ENCODE measurements around the gene ACOT12. TPM values are rescaled to one million over a fixed set of nuclear protein-coding genes. Genes with fewer than 3 reads are reported as not detected.

The ACOT12 gene
- total RNA-seq, 4 donors from 2014 or later, result 3.7 to 6.5 TPM; not detected in 2

DNA sequence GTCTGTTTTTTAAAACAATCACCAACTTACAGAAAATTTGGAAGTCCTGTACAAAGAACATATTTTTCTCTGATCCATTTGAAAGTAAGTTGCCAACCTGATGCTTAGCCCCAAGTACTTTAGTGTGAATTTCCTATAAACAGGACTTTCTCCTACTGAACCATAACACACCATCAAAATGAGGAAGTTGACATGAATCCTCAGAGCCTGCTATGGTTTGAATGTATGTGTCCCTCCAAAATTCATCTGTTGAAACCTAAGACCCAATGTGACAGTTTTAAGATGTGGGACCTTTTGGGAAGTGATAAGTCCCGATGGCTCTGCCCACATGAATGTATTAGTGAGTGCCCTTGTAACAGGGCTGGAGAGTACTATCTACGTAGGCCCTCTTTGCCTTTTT is 6.4 kb upstream of the ACOT12 start:
- Histone ChIP-seq H3K27me3 (no peaks in the 10 kb centered on the region), H3K9me3 (no peaks in the 10 kb centered on the region), H3K36me3 (no peaks in the 10 kb centered on the region), H3K4me3 (no peak overlapping the region), H3K27ac (no peak overlapping the region), H3K4me1 (no peaks in the 10 kb centered on the region)
- TF ChIP-seq POLR2A (IDR thresholded peaks at IDR 0.05), result no peak
- TF ChIP-seq, protein P1, sequence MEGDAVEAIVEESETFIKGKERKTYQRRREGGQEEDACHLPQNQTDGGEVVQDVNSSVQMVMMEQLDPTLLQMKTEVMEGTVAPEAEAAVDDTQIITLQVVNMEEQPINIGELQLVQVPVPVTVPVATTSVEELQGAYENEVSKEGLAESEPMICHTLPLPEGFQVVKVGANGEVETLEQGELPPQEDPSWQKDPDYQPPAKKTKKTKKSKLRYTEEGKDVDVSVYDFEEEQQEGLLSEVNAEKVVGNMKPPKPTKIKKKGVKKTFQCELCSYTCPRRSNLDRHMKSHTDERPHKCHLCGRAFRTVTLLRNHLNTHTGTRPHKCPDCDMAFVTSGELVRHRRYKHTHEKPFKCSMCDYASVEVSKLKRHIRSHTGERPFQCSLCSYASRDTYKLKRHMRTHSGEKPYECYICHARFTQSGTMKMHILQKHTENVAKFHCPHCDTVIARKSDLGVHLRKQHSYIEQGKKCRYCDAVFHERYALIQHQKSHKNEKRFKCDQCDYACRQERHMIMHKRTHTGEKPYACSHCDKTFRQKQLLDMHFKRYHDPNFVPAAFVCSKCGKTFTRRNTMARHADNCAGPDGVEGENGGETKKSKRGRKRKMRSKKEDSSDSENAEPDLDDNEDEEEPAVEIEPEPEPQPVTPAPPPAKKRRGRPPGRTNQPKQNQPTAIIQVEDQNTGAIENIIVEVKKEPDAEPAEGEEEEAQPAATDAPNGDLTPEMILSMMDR (IDR thresholded peaks at IDR 0.05), result no peak
- DNase-seq, result no peak

DNA sequence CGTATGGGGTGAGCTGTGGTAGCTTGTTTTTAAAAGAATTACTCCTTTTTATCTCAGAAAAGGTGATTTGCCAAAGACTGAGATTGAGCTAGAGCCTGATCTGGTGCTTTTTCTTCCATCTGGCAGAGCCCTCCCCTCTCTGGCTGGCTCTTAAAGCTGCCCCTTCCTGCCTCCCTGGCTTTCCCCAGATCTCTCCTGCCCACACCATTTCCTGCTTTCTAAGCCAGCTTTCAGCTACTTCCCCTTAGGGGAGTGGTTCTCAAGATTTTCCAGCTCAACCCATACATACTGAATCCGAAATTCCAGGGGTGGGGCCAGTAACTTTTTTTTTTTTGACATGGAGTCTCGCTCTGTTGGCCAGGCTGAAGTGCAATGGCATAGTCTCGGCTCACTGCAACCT is 4.8 kb upstream of the ACOT12 start:
- no peaks in the 10 kb centered on the region for H3K36me3 ChIP-seq
- H3K27ac ChIP-seq, result no peak overlapping the region
- H3K4me1 ChIP-seq, result peaks cover 0 to 7% (median 1%) of the 10 kb centered on the region in 4 donors
- H3K27me3 ChIP-seq, result peaks cover 0 to 1% of the 10 kb centered on the region in 2 donors
- no peak for TF ChIP-seq POLR2A (IDR thresholded peaks at IDR 0.05)
- TF ChIP-seq, protein P1 (IDR thresholded peaks at IDR 0.05), result no peak
- no peak for DNase-seq
- H3K4me3 ChIP-seq, result no peak overlapping the region
- no peaks in the 10 kb centered on the region for H3K9me3 ChIP-seq

DNA sequence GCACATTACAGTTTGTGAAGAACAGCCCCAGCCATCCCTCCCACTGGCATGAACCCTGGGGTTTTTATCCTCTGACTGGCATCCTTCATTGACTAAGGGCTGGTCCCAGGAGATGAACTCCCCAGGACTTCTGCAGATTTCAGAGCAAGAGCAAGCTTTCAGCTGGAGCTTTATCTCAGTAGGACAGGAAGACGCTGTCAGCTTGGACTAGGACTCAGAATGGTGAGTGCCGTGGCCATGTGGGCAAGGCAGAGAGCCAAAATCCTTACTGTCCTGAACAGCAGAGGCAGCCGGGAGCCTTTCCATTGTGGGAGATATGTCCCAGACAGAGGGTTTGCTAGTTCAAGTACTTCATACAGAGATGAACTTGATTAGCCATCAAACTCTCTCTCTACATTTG is 3.2 kb upstream of the ACOT12 start:
- no peak for TF ChIP-seq POLR2A (IDR thresholded peaks at IDR 0.05)
- TF ChIP-seq, protein P1 (IDR thresholded peaks at IDR 0.05), result no peak
- DNase-seq, result no peak
- Histone ChIP-seq H3K27me3 (peaks cover 0 to 3% of the 10 kb centered on the region in 2 donors), H3K4me1 (peaks cover 0 to 11% (median 3%) of the 10 kb centered on the region in 4 donors), H3K36me3 (no peaks in the 10 kb centered on the region), H3K27ac (no peak overlapping the region), H3K4me3 (no peak overlapping the region), H3K9me3 (no peaks in the 10 kb centered on the region)

DNA sequence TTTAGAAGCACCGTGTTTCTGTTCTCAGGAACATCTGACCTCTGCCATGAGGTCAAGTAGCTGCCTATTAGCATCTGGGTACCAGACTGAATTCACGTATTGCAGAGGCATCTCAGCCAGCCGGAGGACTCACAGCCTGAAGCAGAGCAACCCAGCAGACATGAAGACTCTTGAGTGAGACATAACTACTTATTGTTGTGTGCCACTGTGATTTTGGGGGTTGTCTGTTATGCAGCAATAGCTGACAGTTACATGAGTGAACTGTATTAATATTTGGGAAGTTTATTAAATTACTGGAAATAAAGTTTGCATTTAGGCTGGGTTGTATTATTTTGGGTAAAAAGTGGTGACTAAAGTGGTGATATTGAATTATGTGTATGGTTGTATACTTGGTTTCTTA is 1.3 kb upstream of the ACOT12 start:
- no peak overlapping the region for H3K27ac ChIP-seq
- TF ChIP-seq POLR2A (IDR thresholded peaks at IDR 0.05), result no peak
- TF ChIP-seq, protein P1 (IDR thresholded peaks at IDR 0.05), result no peak
- H3K36me3 ChIP-seq, result no peaks in the 10 kb centered on the region
- no peak for DNase-seq
- peaks cover 0 to 11% (median 3%) of the 10 kb centered on the region in 4 donors for H3K4me1 ChIP-seq
- no peak overlapping the region for H3K4me3 ChIP-seq
- H3K9me3 ChIP-seq, result no peaks in the 10 kb centered on the region
- peaks cover 0 to 3% of the 10 kb centered on the region in 2 donors for H3K27me3 ChIP-seq

DNA sequence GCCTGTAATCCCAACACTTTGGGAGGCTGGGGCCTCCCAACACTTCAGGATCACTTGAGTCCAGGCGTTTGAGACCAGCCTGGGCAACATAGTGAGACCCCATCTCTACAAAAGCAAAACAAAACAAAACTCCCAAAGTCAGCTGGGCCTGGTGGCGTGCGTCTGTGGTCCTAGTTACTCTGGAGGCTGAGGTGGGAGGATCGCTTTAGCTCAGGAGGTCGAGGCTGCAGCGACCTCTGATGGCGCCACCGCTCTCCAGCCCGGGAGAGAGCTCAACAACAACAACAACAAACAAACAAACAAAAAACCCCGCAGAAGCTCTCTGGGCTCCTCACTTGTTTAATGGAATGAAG is 528 bp downstream of the ACOT12 start:
- Histone ChIP-seq H3K9me3 (no peaks in the 10 kb centered on the region), H3K4me3 (peak overlapping the region; percentile 21 to 55 (median 38)), H3K36me3 (no peaks in the 10 kb centered on the region), H3K27me3 (peaks cover 0 to 3% of the 10 kb centered on the region in 2 donors), H3K4me1 (peaks cover 0 to 11% (median 3%) of the 10 kb centered on the region in 4 donors), H3K27ac (no peak overlapping the region)
- no peak for DNase-seq
- TF ChIP-seq POLR2A (IDR thresholded peaks at IDR 0.05), result no peak
- TF ChIP-seq, protein P1 (IDR thresholded peaks at IDR 0.05), result no peak

DNA sequence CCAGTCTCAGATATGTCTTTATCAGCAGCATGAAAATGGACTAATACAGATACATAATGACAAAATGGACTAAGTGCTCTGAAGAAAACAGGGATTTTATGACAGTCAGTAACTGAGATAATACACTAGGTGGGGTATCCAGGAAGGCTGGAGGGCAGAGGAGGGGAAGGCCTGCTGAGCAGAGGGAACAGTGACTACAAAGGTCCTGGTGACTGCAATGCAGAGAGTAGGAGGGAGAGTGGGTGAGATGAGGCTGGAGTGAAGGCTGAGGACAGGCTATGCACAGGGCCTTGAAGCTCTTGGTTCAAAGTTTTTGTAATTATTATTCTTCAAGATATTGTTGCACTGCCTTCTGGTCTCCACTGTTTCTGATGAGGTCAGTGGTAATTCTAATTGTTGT is 4.9 kb downstream of the ACOT12 start:
- Histone ChIP-seq H3K27me3 (peaks cover 0 to 3% of the 10 kb centered on the region in 2 donors), H3K4me3 (no peak overlapping the region), H3K4me1 (peaks cover 0 to 7% (median 3%) of the 10 kb centered on the region in 4 donors), H3K9me3 (no peaks in the 10 kb centered on the region), H3K36me3 (no peaks in the 10 kb centered on the region), H3K27ac (no peak overlapping the region)
- no peak for DNase-seq
- no peak for TF ChIP-seq POLR2A (IDR thresholded peaks at IDR 0.05)
- TF ChIP-seq, protein P1 (IDR thresholded peaks at IDR 0.05), result no peak

All from Peyer's patch (tissue), 4 donors.